GM19455 (cell line): ENCODE data around the gene RELT.

Experiments
- ATAC-seq: cut with Tn5 transposase; IDR thresholded peaks from one replicate; pipeline ENCODE4 v1.9.1; 2021; ENCODE audit not compliant: unreplicated experiment

Gene RELT, protein sequence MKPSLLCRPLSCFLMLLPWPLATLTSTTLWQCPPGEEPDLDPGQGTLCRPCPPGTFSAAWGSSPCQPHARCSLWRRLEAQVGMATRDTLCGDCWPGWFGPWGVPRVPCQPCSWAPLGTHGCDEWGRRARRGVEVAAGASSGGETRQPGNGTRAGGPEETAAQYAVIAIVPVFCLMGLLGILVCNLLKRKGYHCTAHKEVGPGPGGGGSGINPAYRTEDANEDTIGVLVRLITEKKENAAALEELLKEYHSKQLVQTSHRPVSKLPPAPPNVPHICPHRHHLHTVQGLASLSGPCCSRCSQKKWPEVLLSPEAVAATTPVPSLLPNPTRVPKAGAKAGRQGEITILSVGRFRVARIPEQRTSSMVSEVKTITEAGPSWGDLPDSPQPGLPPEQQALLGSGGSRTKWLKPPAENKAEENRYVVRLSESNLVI

DNA sequence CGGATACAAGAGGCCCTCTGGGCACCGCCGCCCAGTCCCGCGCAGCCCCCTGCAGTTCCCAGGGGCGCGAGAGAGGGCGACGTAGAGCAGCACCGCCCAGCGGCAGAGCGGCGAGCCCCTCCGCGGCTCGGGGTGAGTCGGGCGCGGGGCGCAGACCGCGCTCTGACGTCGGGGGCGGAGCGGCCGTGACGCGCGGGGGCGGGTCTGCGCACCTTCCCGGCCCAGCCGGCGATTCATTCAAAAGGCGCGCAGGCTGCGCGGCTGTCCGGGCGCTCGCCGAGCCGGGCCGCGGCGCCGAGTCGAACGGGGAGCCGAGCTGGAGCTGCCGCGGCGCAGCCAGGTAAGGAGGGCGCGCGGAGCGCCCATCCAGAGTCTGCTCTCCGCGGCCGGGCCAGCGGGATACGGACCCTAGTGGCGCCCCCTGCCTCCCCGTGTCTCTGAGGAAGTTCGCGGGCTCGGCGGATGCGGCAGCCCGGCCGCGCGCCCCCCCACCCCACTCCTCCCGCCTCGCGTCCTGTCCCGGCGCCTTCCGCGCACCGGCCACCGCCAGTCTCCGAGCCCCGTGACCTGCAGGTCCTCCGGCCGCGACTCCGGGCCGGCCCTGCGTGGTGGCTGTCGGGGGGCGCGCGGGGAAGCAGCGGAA lies at the start of gene RELT:
Gene RELT, plus strand, starts transcription at position 240 of the 643 bp plus-strand sequence. CDS start 12,738 bp downstream, outside the sequence.
- peak; percentile 82 for ATAC-seq

DNA sequence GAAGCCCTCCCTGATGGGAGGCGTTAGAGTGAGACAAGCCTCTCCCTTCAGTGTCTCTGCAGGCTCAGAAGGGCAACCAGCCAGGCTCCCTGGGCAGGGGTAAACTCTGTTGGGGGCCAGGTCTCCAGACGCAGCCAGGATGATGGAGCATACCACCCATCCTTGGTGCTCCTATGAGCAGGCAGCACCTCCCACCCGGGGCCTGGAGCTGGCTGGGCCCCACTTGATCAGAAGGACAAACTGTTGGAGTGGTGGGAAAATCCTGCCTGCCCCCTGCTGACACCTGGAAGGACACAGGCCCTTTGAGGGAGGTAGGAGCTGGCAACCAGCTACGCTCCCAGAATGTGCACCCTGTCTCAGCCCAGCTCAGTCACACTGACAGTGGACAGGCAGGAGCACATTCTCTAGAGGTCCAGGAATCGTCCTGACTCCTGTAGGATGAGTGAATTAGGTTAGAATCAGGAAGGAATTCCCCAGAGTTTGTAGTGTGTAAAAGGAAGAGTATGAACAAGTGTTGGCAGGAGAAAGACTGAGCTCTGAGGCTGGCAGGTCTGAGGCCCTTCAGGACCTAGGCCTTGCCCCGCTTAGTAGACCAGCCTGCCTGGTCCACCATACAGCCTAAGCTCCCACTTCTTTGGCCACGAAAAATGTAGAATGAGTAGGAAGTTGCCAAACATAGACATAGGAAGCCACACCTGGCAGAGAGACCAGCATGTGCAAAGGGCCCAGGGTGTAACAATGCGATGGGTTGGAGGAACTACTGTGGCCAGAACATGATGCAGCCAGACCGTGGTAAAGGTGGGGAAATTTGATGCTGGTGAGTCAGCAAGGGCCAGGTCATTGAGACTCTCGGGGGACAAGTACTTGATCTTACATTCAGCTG lies 49.0 kb upstream of the RELT start:
- ATAC-seq: no peak

DNA sequence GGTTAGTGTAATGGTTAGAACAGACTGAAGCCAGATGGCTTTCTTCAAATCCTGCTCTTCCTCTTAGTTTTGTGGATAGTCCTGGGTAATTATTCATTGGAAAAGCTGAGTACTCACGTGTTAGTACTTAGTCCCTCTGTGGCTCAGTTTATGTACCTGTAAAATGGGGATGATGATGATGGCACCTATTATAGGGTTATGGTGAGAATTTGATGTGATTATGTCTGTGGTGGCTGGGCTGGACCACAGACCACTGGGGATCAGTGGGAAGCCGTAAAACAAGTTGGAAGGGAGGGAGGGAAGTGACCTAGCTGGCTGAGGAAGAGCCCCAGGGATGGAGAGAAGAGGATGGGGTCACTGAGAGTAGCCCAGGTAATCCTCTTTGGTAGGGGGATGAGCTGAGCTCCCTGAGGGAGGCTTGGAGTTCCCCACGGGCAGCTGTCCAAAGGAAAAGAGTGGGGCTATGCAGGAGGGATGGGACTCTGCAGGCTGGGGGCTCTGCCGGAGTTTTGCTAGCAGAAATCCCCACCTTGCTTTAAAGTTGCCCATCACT lies 48.3 kb upstream of the RELT start:
- no peak for ATAC-seq

DNA sequence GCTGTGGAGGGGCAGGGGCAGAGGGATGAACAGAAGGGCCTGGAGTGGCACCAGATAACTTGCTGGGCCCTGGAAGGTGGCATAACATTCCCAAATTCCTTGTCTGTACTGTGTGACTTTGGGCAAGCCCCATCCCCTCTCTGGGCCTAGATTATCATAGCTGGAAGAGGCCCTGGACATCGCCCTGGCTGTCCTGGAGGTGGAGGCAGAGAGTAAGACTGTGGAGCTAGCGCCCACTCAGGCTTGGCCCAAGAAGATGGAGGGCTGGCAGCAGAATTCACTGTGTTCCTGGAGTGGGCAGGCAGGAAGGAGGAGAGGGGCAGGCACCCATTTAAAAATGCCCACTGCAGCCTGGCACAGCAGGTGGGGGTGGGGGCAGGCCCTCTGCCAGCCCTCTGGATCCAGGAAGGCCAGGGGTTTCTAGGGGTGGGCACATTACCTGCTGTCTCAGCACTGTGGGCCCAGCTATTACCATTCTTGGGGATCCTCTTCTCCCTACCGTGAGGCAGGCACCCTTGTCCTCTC lies 45.6 kb upstream of the RELT start:
- ATAC-seq: no peak

DNA sequence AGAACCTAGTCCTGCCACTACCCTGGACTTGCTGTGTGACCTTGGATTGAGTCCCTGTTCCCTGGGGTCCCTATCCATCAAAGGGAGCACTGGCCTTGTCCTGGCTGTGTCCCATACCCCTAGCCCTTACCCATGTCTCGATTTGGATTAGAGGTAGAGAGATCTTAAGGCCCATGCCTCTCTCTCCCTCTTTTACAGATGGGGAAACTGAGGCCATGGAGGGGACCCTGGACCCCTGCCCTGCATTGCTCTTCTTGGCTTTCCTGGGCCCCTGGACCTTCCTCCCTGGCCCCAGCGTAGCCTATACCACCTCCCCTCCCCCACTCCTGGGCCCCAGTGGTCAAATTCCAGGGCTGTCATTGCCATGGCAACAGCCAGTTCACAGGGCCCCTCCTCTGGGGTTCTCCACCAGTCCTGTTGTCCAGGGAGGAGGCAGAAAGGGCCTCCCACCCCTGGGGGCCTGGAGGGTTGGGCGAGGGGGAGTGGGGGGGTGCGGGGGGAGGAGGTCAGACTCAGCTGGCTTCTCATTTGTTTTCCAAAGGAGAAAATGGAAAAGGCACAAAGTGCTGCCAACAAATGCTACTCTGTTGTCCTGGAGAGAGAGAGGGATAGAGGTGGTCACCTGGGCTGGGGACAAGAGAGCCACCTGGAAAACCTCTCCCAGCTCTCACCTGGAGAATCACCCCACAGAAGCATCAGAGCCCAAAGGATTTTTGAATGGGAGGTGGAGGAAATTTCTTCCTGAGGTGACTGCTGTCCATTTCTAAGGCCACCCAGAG lies 44.9 kb upstream of the RELT start:
- ATAC-seq: no peak

DNA sequence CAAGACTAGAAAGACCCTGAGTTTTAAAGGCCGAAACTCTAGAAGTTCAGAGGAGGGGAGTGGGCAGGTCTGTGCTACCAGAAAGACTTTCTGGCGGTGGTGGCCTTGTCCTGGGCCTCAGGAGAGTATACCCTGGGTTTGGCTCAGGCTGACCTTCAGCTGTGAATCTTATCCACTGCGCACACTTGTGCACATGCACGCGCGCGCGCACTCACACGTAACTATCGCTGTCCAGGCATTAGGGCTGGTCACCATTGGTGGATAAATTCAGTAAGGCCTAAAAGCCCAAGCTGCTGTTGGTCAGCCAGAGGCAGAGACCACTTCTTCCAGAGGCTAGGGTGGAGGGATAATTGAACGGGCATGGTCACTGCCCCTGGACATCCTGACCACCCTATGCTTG lies 43.0 kb upstream of the RELT start:
- ATAC-seq: no peak

DNA sequence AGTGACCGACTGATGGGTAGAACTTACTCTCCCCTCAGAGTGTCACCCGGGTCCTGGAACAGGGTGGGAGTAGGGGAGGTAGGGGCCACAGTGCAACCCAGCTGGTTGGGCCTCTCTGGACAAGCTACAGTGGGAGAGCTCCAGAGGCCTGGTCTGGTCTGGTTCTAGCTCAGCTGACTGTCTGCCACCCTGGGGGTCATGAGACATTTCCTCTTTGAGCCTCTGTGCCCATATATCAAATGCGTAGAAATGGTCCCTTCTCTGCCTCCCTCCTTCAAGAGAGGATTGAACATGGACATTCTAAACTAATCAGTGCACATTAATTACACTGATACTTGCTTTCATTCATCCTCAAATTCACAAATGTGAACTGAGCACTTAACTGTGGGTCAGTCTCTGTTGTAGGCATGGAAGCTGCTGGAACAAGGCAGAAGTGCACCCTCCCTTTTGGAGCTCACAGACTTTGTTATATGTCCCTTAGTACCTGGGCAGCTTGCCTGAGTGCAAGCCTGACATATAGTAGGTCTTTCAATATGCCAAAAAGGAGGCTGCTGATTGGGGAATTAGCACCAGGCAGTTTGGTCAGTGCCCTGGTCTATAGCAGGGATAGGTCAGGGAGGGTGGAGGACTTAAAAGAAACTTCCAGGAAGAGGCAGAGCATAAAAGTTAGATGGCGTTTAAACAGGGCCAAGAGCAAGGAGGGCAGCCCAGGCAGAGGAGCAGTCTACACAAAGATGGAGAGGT lies 42.4 kb upstream of the RELT start:
- ATAC-seq: no peak

DNA sequence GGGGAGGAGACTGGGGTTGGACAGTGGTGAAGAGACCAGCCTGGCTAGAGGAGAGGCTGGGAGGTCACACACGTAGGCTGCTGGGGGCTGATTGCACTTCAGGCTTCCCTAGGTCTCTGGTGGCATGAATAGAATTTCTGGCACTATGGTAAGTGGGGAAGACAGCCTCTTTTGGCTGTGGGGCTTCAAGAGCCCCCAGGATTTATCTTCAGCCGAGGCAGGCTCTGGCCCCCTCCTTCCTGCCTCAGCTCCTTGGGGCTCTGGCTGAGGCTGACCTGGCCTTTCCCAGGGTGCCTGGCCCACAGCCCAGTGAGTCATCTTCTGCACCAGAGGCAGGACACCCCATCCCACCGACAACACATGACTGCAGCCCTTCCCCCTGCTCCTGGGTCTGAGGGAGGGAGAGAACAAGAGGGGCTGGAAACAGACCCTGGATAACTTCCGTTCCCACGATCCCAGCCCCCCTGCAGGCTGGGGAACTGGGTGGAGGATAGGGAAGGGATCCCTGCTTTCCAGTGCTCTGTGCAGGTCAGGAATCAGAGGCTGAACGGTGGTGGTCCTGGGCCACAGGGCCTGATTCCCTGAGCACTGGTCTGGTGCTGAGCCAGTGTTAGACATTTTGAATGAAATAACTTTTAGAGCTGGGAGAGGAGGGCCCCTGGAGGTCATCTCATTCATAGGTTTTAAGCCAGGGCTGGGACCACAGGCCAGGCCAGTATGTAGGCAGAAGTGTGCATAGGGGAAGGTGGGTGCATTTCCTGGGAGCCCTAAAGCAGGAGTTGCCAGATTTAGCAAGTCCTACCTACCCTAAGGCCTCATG lies 41.6 kb upstream of the RELT start:
- no peak for ATAC-seq

DNA sequence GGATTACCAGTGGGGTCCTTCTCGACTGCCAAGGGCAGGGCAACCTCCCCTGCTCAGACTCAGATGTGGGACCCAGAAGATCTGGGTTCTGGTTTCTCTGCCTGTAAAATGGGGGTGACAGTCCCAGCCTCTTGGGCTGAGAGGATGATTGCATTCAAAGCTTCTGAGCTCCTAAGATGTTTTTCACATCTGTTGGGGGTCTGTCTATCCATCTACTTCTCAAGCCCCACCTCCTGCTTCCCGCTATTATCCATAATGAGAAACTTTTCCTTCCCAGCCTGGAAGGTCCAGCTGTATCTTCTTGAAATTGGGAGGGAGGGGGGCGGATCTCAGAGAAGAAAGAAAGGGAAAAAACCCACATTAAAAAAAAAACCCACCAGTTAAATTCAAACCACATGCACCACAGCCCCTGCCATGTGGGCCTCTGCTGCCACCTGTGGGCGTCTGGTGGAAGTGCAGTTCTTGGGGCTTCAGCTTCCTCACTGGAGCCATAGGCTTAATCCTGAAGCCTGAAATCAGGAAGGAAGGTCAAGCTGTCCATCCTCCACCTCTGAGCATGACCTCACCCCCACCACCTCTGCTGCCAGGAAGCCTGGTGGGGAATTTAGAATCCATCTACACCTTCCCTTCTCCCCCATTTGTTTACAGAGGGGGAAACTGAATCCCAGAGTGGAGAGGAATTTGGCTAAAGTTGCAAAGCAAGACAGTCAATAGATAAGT lies 40.8 kb upstream of the RELT start:
- ATAC-seq: no peak

DNA sequence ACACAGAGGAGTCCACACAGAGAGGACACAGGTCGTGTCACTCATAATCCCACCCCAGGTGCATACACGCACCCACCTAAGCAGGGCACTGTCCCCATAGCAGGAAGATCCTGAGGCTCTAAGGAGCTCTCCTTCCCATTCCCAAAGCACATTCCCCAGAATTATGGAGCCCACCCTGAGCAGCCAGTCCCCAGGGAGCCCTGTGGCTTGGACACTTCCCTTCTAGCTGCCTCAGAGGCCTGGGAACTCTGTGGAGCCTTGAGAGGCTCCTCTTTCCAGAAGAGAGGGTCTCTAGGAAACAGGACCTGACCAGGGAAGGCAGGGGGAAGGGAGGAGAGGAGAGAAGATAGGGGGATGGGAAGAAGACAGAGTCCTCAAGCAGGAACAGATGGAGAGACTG lies 38.4 kb upstream of the RELT start:
- ATAC-seq: no peak

DNA sequence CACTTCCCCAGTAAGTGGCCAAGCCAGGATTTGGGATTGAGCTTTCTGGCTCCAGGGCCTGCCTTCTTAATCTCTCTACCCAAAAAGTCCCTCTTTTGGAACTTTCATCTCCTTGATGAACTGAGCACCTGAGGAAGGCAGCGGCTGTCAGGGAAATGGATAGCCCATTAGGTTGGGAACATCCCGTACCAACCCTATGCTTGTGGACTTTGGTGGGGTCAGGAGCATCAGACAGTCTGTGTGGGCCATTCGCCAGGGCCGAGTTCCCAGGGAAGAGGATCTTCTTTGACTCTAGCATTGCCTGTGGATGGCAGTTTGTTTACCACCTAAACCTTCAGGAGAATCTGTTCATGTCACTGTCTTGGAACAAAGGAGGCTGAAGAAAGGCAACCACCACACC lies 37.9 kb upstream of the RELT start:
- no peak for ATAC-seq

DNA sequence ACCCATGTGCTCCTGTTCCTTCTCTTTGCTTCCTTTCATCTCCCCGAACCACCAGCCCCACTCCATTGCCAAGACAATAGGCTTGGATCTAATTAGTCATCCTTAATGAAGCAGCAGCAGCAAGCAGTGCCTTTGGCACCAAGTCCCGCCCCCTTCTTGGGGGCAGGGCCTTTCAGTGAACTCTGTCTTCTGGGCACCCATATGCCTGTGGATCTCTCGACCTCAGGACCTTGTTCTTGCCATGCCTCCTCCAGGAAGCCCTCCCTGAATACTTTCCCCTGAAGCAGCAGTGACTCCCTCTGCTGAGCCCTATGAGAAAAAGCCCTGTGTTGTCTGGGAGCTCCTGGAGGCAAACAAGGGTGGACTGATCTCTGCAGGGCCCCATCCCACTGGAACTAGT lies 36.0 kb upstream of the RELT start:
- no peak for ATAC-seq

DNA sequence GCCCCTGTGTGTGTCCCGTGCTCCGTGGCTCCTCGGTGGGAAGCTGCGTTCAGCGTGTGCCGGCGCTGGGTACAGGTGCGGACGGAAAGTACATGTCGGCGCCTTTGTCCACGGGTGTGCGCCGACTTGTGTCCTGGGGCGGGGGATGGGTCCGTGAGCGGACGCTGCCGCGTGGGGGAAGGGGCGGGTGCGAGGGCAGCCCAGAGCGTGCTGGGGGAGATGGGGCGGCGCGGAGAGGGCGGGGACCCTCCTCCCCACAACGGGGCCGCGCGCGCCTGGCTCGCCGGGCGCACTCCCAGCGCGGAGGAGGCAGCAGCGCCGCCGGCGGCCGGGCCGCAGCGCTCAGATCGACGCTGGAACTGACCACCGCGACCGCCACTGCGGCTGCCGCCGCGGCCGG lies 33.6 kb upstream of the RELT start:
- ATAC-seq: no peak

DNA sequence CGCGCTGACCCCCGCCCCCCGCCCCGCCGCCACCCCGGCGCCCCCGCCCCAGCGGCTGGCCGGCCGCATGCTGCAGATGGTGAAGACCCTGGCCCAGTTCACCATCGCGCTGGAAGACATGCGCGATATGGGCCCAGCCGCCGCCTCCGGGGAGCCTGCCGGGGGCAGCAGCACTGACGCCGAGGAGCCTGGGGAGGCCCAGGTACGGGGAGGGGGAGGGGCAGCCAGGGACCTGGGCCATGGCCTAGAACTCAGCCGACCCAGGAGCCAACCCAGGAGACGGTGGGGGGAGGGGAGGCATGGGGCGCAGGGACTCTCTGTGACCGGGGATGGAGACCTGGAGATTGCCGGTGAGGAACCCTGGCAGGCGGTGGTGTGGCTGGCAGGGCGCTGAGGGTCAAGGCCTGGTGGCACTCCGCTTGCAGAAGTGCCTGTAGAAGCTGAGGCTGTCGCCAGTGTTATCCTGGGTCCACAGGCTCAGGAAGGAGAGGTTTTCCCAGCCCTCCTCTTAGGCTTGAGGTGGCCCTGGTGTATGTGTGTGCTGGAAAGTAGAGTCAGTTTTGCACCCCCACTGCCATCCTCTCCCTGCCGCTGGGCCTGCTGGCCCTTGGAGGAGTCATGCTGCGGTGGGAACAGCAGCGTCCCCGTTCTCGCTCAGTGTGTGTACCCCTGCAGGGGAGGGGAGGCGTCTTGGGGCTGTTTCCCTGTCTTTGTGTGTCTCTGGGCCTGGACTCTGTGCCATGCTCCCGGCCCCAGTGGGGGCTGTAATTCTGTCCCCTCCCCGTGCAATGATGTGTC lies 32.9 kb upstream of the RELT start:
- no peak for ATAC-seq

DNA sequence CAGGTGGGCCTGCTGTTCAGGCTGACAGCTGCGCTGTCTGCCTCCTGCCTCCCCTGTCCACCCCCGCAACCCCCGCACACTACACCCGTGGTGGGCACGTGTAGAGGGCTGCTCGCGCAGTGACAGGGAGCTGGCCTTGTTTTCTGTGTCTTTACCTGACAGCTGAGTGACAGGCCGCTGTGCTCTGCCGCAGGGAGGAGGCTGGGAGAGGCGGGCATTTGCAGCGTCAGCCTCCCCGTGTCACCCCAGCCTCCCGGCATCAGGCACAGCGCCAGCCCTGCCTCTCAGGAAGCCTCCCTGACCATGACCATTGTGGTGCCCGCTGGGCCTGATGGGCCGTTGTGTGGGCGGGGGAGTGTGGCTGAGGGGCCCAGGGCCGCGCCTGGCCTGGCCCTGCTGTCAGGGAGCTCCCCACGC lies 32.0 kb upstream of the RELT start:
- no peak for ATAC-seq

DNA sequence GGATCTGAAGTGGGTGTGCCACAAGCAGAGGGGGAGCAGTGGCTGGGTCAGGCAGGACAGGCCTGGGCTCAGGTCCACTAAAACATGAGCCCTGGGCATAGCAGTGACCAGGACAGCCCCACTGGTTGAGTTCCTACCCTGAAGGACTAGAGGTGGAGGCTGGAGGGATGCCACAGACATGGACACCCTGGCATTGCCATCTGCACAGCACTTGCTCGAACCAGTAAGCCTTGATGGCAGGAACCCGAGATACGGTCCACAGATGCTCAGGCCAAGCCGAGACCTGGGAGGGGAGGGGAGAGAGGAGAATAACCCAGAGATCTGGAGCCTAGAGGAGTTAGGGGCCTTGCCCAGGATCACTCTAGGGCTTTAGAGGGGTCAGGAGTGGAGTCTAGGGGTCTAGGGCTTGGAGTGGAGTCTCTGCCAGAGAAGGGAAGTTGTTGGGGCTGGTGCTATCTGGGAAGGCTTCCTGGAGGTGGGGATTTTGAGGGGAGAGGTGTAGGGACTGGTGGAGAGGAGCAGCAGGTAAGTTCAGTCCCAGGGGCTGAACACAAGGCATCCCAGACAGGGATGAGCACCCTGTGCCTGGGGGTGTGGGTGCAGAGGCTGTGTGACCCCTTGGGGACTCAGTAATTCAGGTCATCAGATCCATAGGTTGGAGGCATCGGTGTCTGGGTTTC lies 30.6 kb upstream of the RELT start:
- no peak for ATAC-seq
